GM19035 (cell line): ENCODE data around the gene PAK4.
"Not testable (repeated sequence)": the region's sequence is repeated elsewhere in the genome, so short reads cannot be mapped to it uniquely, and the experiment has no call there.

ENCODE experiments used
- ATAC-seq: cut with Tn5 transposase; IDR thresholded peaks from one replicate; pipeline ENCODE4 v1.9.1; 2021; ENCODE audit not compliant: unreplicated experiment

The PAK4 gene

GRCh38 chr19:39202998-39203355, 77.4 kb downstream of the PAK4 start:
- no peak for ATAC-seq

GRCh38 chr19:39203372-39204341, 78.1 kb downstream of the PAK4 start, which contains the start of gene SYCN:
Gene SYCN (minus strand): TSS chr19:39204263. CDS start chr19:39204254, 9 bp downstream.
- ATAC-seq: no peak

- no peak for ATAC-seq
Measured at GRCh38 chr19:39205449-39205764, 79.8 kb downstream of the PAK4 start.

GRCh38 chr19:39206122-39206521, 80.5 kb downstream of the PAK4 start:
- no peak for ATAC-seq

- no peak for ATAC-seq
Measured at GRCh38 chr19:39207293-39207836, 81.8 kb downstream of the PAK4 start.

- ATAC-seq: no peak
Measured at GRCh38 chr19:39208175-39208795, 82.7 kb downstream of the PAK4 start.

GRCh38 chr19:39209196-39209595, 83.6 kb downstream of the PAK4 start:
- ATAC-seq: no peak

GRCh38 chr19:39211731-39212374, 86.3 kb downstream of the PAK4 start:
- ATAC-seq: no peak

- ATAC-seq: no peak
Measured at GRCh38 chr19:39212375-39212742, 86.8 kb downstream of the PAK4 start.

- ATAC-seq: not testable (repeated sequence)
Measured at GRCh38 chr19:39215323-39215722, 89.7 kb downstream of the PAK4 start.

GRCh38 chr19:39217094-39217493, 91.5 kb downstream of the PAK4 start:
- ATAC-seq: no peak

GRCh38 chr19:39218230-39219007, 92.8 kb downstream of the PAK4 start:
- no peak for ATAC-seq

- not testable (repeated sequence) for ATAC-seq
Measured at GRCh38 chr19:39219108-39219507, 93.5 kb downstream of the PAK4 start.

GRCh38 chr19:39223703-39224279, 98.2 kb downstream of the PAK4 start:
- ATAC-seq: no peak

GRCh38 chr19:39224910-39225309, 99.3 kb downstream of the PAK4 start:
- ATAC-seq: no peak
